ENCODE data around the gene AIP. TPM values are rescaled to one million over a fixed set of nuclear protein-coding genes. Genes with fewer than 3 reads are reported as not detected.

Gene AIP
- total RNA-seq, 1 experiment from 2014 or later = 110 TPM

DNA sequence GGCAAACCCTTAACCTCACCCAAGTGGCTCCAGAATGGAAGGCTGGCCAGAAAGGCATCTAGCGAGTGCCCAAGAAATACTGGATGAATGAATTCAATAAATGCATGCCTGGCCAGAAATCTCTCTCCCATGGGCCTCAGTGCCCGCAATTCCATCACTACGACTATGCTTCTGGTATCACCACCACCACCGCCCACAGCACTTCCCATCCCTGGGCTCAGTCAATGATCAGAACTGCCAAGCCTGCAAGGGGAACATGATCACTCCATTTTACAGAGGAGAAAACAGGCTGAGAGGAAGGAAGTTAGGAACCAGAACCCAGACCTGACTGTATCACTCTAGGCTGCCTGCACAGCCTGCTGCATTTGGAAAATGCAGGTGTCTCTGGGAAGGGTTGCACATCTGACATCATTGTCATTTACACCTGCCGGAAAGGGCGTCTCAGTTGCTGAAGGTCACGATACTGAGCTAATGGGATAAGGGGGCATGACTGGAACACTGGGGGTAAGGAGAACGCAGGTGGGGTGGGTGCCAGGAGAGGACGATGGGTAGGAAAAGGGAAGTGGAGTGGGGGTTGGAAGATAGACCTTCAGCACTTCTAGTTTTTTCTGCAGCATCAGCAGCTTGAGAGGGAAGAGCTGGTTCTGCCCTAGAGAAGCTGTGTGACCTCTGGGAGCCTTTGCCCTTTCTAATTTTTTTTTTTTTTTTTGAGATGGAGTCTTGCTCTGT is 33.5 kb upstream of the AIP start:
- Histone ChIP-seq H3K9me3 (no peaks in the 10 kb centered on the region), H3K4me1 (peaks cover 7% of the 10 kb centered on the region), H3K36me3 (ENCODE audit: control insufficient read depth, insufficient read depth, low read length) (no peaks in the 10 kb centered on the region), H3K27me3 (replicated peaks; ENCODE audit: control insufficient read depth, insufficient read depth, low read length) (no peaks in the 10 kb centered on the region), H3K4me3 (ENCODE audit: low read depth, low read length) (no peak overlapping the region)
- H3K9me3 Mint-ChIP-seq (ENCODE audit: unreplicated experiment) = no peaks in the 10 kb centered on the region
- H3K27me3 Mint-ChIP-seq (ENCODE audit: insufficient read depth, unreplicated experiment) = no peaks in the 10 kb centered on the region
- H3K27ac Mint-ChIP-seq (ENCODE audit: unreplicated experiment) = no peak overlapping the region
- DNase-seq = no peak
- TF ChIP-seq CTCF (IDR thresholded peaks at IDR 0.05; ENCODE audit: insufficient read depth in 1 of 2, low read depth in 1 of 2, low read length in 1 of 2, severe bottlenecking in 1 of 2, unreplicated experiment in 1 of 2) = no peak
- ChIA-PET POLR2A (interaction anchor here (0.9 kb wide), 1 partner anchor 58 kb away, joined by 5 read pairs; the partner anchor contains the start of gene RAD9A), CTCF (no interaction called here)
- no peak overlapping the region for H3K4me3 Mint-ChIP-seq (ENCODE audit: unreplicated experiment)
- H3K4me1 Mint-ChIP-seq (ENCODE audit: low read depth, unreplicated experiment) = peaks cover 9% of the 10 kb centered on the region
- intact Hi-C loops (cut with micrococcal nuclease; ENCODE audit: unreplicated experiment) = no loop called here
- no TSS peak for BruUV-seq (replicated peaks)
- H3K36me3 Mint-ChIP-seq (ENCODE audit: insufficient read depth, unreplicated experiment) = peaks cover 6% of the 10 kb centered on the region

- ChIA-PET POLR2A (no interaction called here), CTCF (interaction anchor here (0.5 to 1.1 kb wide), 3 partner anchors 50 to 569 kb away, joined by 3 to 5 read pairs (median 3); partner anchors contain the start of gene PPP1CA)
- Histone ChIP-seq H3K9me3 (no peaks in the 10 kb centered on the region), H3K36me3 (ENCODE audit: control insufficient read depth, insufficient read depth, low read length) (no peaks in the 10 kb centered on the region), H3K4me1 (no peaks in the 10 kb centered on the region), H3K4me3 (ENCODE audit: low read depth, low read length) (no peak overlapping the region), H3K27me3 (replicated peaks; ENCODE audit: control insufficient read depth, insufficient read depth, low read length) (no peaks in the 10 kb centered on the region)
- TF ChIP-seq CTCF (IDR thresholded peaks at IDR 0.05; ENCODE audit: insufficient read depth in 1 of 2, low read depth in 1 of 2, low read length in 1 of 2, severe bottlenecking in 1 of 2, unreplicated experiment in 1 of 2) = no peak
- Mint-ChIP-seq H3K4me1 (ENCODE audit: low read depth, unreplicated experiment) (no peaks in the 10 kb centered on the region), H3K27me3 (ENCODE audit: insufficient read depth, unreplicated experiment) (no peaks in the 10 kb centered on the region), H3K27ac (ENCODE audit: unreplicated experiment) (no peak overlapping the region), H3K4me3 (ENCODE audit: unreplicated experiment) (no peak overlapping the region), H3K36me3 (ENCODE audit: insufficient read depth, unreplicated experiment) (no peaks in the 10 kb centered on the region), H3K9me3 (ENCODE audit: unreplicated experiment) (no peaks in the 10 kb centered on the region)
- no TSS peak for BruUV-seq (replicated peaks)
- DNase-seq = no peak
- intact Hi-C loops (cut with micrococcal nuclease; ENCODE audit: unreplicated experiment) = no loop called here
These were observed 31.8 kb upstream of the AIP start for GRCh38 chr11:67450796-67451657.

DNA sequence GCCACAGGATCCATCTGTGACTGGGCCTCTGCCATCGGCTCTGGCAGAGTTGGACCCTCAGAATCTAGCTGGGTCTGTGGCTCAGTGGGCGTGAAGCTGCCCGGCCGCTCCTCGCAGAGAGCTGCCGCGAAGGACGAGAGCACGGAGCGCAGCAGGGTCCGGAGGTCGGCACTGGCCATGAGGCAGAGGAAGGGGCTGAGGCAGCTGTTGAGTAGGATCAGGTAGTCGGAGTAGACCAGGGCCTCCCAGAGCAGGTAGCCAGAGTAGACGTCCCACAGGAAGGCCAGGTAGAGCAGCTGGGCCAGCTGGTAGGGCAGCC is 31.2 kb upstream of the AIP start:
- Mint-ChIP-seq H3K36me3 (ENCODE audit: insufficient read depth, unreplicated experiment) (no peaks in the 10 kb centered on the region), H3K9me3 (ENCODE audit: unreplicated experiment) (no peaks in the 10 kb centered on the region), H3K4me3 (ENCODE audit: unreplicated experiment) (no peak overlapping the region), H3K27me3 (ENCODE audit: insufficient read depth, unreplicated experiment) (no peaks in the 10 kb centered on the region), H3K4me1 (ENCODE audit: low read depth, unreplicated experiment) (no peaks in the 10 kb centered on the region), H3K27ac (ENCODE audit: unreplicated experiment) (no peak overlapping the region)
- Histone ChIP-seq H3K36me3 (ENCODE audit: control insufficient read depth, insufficient read depth, low read length) (no peaks in the 10 kb centered on the region), H3K4me3 (ENCODE audit: low read depth, low read length) (no peak overlapping the region), H3K27me3 (replicated peaks; ENCODE audit: control insufficient read depth, insufficient read depth, low read length) (no peaks in the 10 kb centered on the region), H3K4me1 (no peaks in the 10 kb centered on the region), H3K9me3 (no peaks in the 10 kb centered on the region)
- ChIA-PET CTCF (interaction anchor here (0.5 to 1.1 kb wide), 2 partner anchors 50 to 569 kb away, joined by 3 to 5 read pairs; partner anchors contain the start of gene PPP1CA), POLR2A (no interaction called here)
- DNase-seq = peak in 1 of 2 experiments; percentile 47
- BruUV-seq (replicated peaks) = no TSS peak
- intact Hi-C loops (cut with micrococcal nuclease; ENCODE audit: unreplicated experiment) = no loop called here
- no peak for TF ChIP-seq CTCF (IDR thresholded peaks at IDR 0.05; ENCODE audit: insufficient read depth in 1 of 2, low read depth in 1 of 2, low read length in 1 of 2, severe bottlenecking in 1 of 2, unreplicated experiment in 1 of 2)
